GM10847 (cell line): ENCODE measurements around the gene IL18R1.

ENCODE experiments used
- POLR2A ChIP-seq: IDR thresholded peaks from 2 replicates; pipeline ENCODE4 v1.6.1; 2011; ENCODE audit not compliant: insufficient read length; ENCODE audit errors: extremely low read depth

The IL18R1 gene

GRCh38 chr2:102434655-102435381, 79.2 kb downstream of the IL18R1 start:
- no peak for TF ChIP-seq POLR2A

GRCh38 chr2:102435741-102436140, 80.1 kb downstream of the IL18R1 start:
- no peak for TF ChIP-seq POLR2A

- no peak for TF ChIP-seq POLR2A
Measured at GRCh38 chr2:102436323-102436722, 80.7 kb downstream of the IL18R1 start.

- no peak for TF ChIP-seq POLR2A
Measured at GRCh38 chr2:102437122-102437521, 81.5 kb downstream of the IL18R1 start.

GRCh38 chr2:102438111-102438510, 82.5 kb downstream of the IL18R1 start:
- no peak for TF ChIP-seq POLR2A

GRCh38 chr2:102438578-102438977, 83.0 kb downstream of the IL18R1 start:
- no peak for TF ChIP-seq POLR2A

- TF ChIP-seq POLR2A = no peak
Measured at GRCh38 chr2:102439065-102439695, 83.6 kb downstream of the IL18R1 start.

DNA sequence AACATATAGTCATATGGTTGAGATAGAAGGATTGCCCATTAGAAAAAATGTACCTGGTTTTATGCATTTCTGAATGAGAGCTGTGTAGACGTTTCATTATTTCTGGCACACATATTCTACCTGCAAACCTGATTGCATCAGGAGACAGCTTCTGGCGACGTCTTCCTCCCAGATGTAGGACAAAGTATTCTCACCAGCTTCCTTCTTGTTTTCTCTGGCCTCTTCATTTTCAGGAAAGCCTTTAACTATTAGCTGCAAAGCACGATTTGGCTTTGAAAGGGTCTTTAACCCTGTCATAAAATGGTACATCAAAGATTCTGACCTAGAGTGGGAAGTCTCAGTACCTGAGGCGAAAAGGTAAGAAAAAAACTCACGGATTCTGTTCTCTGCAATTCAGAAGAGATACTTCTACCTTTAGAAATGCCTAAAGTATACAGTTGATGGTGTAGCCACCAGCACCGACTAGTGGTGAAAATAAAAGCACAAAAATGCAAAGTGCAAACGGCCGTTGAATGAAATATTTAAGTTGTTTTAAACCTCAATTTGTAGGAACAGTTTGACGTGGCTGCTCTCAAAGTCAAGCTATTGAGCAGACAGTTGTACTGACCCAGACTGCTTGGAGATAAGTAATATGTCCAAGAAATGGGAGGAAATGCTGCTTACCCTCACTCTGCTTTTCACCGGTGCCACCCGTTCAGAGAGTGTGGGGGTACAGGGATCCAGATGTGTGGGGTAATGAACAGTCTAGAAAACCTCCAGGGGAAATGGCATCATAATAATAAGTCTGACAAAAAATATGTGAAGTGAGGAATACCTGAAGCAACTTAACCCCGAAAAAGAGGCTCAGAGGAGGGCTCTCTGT, 87.6 kb downstream of the IL18R1 start:
- no peak for TF ChIP-seq POLR2A

GRCh38 chr2:102444233-102444632, 88.6 kb downstream of the IL18R1 start:
- no peak for TF ChIP-seq POLR2A

DNA sequence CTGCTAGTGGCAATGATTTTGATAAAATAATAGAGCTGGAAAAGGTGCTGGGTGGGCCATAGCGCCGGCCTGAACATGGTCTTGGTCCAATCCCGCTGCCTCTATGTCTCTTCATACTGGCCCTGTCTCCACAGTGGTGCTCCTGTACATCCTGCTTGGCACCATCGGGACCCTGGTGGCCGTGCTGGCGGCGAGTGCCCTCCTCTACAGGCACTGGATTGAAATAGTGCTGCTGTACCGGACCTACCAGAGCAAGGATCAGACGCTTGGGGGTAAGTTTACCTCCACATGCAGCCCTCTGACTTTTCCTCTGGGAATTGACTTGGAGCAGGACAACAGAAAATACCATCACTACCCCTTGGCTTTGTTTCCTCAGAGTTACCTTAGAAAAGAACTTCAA, 91.3 kb downstream of the IL18R1 start:
- no peak for TF ChIP-seq POLR2A
